HG03175 (cell line): ENCODE measurements around the gene CD79B.

Experiments used
- ATAC-seq: cut with Tn5 transposase; IDR thresholded peaks from one replicate; pipeline ENCODE4 v1.9.1; 2021; ENCODE audit warnings: mild to moderate bottlenecking, moderate library complexity; ENCODE audit not compliant: unreplicated experiment

Gene CD79B

DNA sequence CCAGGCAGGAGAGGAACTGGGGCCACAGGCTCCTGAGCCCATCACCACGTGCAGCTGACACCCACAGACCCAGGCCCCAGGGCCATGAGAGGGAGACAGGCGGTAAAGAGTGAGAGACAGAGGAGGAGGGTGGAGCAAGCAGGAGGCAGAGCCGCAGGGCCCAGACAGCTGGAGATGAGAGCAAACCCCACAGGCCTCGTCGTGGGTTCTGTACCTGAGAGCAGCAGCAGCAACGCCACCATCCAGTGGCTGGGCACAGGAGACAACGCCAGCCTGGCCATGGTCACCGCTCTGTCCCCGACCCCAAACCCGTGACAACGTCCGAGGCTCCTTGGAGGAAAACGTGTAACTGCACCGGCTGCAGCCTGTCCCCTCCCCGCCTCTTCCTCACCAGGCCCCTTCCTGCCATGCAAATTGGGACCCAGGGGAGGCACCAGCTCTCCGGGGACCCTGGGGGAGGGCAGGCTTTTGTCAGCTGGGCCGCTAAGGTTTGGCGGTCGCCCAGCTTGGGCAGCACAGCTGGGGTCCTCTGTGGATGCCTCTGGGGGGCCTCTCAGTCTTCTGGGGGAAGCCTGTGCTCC lies at the start of gene CD79B:
TSS of gene CD79B (minus strand) at position 351 of the 581 bp plus-strand sequence. CDS start at position 281, 70 bp downstream.
- ATAC-seq = peak; percentile 87

DNA sequence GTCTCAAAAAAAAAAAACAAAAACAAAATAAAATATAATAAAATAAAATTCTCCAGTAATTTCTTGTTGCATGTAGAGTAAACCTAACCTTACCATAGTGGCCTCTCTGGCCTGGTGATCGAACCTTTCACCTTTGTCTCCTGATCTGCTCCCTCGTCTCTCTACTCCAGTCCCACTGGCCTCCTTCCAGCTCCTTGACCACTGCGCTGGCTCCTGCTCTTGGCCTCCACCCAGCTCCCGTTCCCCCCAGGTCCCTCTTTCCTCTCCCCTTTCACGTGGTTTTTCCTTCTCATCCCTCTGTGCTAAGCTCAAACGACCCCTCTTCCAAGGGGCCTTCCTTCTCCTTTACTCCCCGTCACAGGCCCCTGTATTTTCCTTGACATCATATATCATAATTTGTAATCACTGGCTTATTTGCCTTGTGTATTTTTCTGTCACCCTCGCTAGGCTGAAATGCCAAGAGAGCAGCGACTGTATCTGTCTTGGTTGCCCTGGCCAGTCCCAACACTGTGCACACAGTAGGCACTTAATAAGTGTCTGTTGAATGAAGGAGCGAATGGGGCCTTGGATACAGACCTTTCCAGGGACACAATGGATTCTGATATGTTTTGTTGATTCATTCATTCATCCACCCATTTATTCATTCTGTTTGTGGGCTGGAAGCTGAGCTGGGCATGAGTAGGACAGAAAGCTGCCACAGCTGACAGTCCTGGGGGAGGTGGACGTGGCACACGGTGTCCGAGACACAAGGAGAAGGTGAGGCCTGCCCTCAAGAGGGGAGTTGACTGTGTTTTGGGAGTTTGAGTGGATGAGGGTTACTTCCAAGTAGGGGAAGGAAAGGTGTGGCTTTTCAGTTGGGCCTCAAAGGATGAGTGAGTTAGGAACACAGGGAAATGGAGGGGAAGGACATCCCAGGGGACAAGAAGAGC lies 46.4 kb upstream of the CD79B start:
- no peak for ATAC-seq

DNA sequence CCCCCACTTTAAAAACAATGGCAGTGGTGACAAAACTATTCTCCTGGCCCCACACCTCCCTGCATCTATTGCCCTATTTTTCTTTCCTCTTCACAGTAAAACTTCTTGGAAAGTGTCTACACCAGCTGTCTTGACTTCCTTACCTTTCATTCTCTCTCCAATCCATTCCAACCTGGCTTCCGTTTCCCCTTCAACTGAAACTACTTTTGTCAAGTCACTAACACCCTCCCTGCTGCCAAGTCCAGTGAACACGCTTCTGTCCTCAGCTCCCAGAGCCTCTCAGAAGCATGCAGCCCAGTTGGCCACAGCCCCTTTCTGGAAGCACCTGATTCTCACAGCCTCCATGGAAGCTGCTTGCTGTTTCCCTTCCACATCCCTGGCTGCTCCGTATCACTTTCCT lies 44.6 kb upstream of the CD79B start:
- no peak for ATAC-seq

DNA sequence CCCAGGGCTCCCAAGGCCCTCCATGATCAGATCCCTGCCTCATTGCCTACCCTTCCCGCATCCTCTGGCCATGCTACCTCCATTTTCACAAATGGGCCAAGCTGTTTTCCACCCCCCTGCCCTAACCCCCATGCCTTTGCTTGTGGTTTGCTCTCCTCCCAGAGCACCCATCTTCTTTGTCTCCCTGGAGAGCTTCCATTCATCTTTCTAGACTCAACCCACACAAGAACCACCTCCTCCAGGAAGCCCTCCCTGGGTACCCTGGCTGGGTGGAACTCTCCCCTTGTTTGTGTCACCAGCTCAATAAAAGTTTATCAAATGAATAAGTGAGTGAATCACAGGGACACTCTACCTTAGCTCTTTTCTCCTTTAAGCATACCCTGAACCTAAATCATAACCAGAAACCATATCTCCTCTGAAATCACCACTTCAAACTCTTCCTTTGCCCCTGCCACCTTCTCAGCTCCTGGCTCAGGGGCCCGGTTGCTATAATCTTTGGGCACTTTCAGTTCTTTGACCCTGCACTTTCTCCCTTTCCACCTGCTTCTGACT lies 43.5 kb upstream of the CD79B start:
- ATAC-seq = no peak

DNA sequence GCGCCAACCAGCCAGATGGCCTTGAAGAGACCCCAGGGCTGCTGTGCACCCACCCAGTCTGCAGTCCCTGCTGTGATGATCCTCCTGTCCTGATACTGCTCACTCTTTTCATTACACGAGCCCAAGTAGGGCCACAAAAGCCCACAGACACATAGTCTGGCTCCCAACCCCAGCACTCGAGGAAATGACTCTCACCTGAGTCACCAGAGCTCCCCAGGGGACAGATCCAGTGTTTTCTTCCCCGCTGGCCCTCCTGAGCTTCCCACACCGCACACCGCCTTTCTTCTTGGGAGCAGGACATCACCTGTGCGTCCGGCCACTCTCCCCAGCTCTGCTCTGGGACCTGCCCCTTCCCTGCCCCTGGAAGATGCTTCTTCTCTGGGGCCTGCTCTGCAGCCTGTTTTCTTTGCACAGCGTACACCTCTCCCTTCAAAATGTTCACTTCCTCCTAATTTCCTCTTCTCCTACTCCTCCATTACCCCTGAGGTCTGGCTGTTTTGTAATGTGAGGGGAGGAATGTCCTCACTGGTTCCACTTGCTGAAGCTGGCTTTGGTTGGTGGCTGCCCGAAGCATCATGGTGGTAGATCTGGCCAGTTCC lies 42.6 kb upstream of the CD79B start:
- no peak for ATAC-seq

DNA sequence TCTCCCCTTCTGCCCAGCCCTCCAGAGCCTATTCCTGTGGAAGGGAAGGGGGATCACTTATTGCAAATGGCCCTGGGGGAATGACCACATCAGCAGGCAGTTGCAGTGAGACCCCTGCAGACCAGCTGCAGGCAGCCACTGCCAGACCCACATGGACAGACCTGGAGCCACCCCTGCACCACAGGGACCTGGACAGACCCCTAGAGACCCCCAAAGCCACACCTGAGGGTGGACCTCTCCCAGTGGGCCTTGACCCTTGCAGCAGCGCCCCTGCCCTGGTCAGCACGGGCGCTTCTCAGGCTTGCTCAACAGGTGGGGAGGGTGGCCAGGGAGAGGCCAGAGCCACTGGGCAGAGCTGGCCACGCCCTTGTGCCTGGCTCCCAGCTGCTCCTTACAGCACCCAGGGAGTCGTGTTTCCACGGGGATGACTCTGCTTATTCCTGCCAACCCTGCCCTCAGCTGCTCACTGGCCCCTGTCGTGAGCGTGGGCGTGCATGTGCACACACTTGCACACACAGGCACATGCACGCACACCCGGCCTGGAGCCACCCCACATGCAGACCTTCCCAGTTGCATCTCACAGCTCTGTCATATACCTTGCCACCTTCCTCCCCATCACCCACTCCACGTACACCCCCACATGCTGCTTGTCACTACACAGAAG lies 41.9 kb upstream of the CD79B start:
- no peak for ATAC-seq

DNA sequence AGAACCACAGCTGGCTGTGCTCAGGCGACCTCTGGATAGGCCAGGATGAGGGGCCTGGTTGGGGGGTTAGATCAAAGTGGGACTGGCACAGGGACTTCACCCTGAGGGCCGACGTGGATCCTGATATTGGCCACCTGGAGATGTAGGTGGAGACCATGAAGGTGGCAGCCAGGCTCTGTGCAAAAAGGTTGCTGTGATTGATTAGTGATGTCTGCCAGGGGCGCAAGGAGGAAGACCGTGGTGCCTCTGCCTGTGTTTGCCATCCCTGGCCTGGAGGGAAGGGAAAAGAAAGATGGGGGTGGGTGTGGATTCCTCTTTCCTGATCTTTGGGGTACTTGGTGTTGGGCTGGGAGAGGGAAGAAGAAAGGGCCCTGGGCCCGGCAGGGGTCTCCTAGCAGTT lies 41.1 kb upstream of the CD79B start:
- no peak for ATAC-seq

DNA sequence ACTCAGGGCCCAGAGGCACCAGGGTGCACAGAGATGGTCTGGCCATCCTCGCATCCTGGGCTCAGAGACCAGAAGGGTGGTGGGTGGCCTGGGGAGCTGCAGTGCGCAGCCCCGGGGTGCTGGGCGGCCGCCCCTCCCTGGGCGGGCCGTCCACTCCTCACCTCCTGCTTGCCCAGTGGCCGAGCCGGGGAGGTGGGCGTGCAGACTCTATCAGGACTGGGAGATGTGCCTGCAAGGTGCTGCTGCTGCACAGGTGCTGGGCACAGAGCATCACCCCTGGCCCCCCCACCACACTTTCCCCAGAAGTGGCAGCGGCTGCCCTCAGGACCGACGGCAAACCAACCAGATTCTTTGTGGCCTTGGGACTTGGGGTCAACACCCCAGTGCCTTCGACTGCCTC lies 40.7 kb upstream of the CD79B start, which contains the start of gene SCN4A:
TSS of gene SCN4A (minus strand) at position 123 of the 400 bp plus-strand sequence. CDS start at position 46, 77 bp downstream.
- no peak for ATAC-seq

DNA sequence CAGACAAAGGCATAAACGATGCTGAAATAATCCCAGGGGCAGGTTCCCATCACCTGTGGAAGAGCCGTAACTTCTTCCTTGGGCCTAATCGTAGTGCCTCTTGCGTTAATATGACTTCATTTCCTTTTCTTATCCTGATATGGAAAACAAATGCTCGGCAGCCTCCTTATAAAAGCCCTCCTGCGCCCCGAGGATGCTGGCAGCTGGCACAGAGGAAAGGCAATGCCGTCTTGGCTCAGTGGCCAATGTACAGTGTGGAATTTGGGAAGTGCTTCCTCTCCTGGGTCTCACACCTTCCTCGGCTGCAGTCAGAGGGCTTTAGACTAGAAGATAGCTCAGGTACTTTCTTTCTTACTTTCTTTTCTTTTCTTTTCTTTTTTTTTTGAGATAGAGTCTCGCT lies 37.1 kb upstream of the CD79B start:
- ATAC-seq = no peak

DNA sequence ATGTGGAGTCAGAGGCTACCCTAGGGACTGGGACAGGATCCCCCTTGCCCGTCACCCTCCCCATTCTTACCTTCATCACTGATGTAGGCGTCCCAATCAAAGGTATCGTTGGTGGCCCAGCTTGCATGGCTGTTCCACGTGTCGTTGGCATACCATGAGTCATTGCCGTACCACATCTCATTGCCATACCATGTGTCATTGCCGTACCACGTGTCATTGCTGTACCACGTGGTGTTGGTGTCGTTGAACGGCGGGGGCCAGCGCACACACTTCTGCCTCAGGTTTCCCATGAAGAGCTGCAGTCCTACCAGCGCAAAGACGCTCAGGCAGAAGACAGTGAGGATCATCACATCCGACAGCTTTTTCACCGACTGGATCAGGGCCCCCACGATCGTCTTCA lies 35.8 kb upstream of the CD79B start:
- no peak for ATAC-seq

DNA sequence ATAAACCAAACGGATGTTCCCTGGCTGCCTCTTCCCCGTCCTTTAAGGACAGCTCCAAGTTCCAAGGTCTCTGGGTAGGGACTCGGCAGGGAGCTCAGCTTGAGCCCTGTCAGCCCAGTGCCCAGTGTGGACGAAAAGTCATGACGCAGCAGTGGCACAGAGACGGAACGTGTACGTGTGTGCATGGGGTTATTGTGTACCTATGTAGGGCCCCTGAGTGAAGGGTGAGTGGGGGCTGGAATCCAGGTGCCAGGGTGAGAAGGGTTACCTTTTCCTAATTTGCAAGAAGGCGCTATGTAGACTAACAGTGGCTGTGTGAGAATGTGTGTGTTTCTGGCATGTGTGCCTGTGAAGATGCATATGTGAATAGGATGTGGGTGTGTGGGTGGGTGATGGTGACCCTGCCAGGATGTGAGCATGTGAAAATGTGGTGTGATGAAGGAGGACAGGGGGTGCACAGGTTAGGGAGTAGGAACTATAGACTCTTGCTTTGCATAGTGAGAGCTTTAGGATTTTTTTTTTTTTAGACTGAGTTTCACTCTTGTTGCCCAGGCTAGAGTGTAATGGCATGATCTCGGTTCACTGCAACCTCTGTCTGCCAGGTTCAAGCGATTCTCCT lies 34.6 kb upstream of the CD79B start:
- peak; percentile 77 for ATAC-seq

DNA sequence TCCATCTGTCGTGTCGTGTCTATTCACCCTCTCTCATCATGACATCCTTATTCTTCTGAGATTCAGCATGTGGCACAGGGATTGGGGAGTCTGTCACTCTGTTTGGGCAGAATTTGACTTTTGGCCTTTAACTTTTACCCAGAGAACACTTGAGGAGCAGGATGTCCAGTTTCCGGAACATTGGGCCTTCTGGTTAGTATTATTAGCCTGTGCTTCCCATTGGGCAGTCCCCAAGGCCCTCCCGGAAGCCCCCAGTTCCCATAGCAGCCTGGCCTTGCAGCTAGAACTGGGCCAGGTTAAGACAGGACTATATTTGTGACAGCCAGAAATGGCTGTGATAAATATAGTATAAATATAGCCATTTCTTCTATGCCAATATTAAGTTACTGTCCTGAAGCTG lies 31.0 kb upstream of the CD79B start:
- no peak for ATAC-seq

DNA sequence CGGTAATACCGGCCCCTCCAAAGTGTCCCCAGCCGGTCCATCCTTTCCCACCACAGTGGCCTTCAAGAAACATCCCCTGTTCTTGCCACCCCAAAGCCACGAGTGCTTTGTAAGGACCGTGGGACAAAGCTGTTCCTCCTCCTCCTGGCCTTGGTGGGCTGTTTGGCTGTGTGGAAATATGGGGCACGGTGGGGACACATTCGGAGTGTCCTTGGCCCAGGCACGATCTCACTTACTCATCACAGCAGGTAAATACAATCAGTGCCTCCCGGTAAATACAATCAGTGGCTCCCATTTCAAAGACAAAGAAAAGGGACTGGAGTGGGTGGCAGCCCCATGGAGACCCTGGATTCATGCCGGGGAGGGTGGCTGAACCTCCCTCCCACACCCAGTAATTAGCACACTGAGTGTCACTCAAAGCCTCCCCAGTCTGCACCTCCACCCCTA lies 30.2 kb upstream of the CD79B start:
- no peak for ATAC-seq

DNA sequence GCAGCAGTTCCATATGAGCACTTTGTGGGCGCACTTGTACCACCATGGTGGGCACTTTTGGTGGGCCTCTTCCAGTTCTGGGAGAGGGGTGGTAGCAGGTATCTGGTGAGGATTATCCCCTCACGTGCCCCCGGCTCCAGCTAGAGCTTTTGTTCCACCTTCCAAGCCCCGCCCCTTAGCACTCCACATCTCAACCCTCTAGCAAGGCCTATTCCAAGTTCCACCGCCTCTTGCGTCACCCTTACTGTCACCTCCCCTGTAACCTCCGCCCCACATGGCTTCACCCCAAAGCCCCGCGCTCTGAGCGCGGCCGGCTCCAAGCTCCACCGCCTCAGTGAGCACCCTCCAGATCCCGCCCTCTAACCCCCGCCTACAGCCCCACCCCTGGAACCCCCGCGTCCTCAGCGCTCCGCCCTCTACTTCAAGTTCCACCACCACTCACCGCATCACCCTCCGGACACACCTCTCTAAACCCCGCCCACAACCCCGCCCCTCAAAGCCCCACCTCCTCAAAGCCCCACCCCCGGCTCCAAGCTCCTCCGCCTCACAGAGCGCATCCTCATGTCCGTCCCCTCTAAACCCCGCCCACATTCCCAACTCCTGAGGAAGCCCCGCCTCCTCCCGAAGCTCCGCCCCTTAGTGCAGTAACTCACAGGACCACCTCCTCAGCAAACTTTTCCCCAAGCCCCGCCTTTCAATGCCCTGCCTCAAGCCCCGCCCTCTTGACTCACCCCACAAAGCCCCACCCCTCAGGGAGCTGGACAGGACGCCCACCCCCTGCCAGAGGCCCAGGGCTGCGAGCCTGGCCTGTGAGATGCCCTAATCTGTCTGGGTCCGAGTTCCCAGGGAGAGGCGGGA lies 29.5 kb upstream of the CD79B start:
- ATAC-seq = no peak

DNA sequence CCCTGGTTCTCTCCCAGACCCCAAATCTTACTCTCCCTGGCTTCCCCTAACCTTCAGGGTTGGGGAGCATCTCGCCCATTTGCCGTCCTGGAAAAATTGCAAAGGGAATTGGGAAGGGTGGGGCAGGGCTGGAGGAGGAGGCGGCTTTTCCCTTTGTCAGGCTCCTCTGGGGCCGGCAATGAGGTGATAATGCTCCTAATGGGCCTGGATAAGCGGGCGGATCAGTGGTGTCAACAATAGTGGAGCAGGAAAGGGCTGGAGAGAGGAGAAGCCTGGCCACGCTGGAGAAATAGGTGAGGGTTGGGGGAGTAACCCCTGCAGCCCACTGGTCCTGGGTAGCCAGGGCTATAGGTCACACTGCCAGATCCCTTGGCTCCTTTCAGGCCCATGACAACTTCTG lies 28.3 kb upstream of the CD79B start:
- ATAC-seq = no peak

DNA sequence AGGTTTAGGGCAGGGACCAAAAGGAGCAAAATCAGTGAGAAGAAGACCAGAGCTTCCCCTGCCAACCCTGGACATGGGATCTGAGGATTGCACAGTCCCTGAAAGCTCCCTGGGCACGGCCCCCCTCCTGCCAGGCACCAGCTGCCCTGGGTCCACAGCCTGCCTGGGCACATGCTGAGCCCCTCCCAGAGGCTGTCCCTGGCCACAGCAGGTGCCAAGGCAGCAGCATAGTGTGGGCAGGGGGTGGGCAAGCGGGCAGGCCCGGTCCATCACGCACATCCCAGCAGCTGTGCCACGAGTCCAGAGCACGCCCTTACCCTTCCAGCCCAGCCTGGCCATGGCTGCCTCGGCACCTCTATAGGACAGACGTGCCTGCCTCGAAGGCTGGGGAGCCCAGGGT lies 27.9 kb upstream of the CD79B start:
- ATAC-seq = no peak

DNA sequence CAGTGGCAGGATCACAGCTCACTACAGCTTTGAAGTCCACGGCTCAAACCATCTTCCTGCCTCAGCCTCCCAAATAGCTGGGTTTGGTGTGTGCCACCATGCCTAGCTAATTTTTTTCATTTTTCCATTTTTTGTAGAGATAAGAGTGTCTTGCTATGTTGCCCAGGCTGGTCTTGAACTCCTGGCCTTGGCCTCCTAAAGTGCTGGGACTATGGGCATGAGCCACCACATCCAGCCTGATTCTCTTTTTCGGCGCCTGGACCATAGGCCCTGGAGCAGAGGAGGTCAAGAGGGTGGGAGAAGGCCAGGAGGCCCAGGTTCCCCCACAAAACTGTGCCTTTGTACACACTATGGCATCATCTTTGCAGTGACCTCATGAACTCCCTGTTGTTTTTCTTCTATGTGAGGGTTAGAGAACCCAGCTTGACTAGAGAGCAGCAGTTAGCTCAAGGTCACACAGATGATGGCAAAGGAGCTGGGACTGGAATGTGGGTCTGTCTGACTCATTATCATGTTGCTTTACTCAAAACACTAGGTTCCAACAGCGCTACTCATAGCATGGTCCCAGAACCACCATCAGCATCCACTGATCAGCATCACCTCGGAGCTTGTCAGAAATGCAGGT lies 24.3 kb upstream of the CD79B start:
- no peak for ATAC-seq

DNA sequence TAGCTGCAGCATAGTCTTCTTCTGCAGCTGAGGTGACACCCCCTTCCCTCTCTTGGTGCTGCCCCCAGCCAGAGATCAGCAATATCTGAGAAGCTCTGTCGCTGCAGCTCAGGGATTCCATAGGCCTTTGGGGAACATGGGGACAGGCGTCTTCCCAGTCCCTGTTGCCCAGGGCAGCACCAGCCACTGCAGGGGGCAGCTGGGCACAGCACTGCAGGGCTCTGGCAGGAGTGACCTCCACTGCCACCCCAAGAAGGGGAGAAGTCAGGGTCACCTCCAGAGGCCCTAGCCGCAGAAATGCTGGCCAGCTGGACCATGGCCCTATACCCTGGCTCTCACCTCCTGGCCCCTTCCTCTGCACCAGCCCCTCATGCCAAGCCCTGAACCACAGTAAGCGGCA lies 23.7 kb upstream of the CD79B start:
- no peak for ATAC-seq

DNA sequence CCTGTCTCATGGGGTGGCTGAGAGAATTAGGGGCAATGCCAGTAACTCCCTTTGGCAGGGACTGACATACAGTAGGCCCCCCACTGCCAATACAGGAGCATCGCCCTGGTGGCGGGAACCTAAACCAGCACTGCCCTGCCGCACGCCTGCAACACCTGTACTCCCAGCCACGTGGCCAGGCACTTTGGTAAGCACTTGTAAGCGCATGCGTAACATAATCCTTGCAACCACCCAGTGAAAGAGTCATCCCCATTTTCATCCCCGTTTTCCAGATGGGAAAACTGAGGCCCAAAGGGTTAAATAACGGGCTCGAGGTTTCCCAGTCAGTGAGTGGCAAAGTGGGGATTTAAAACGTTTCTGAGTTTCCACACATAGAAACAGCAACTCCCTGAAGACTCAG lies 23.1 kb upstream of the CD79B start:
- ATAC-seq = no peak
